HG02943 (cell line): Measurements from ENCODE around the gene VASP.

Experiments used
- ATAC-seq: cut with Tn5 transposase; IDR thresholded peaks from one replicate; pipeline ENCODE4 v1.9.1; 2021; ENCODE audit warnings: mild to moderate bottlenecking, low read depth, moderate library complexity; ENCODE audit not compliant: unreplicated experiment

VASP gene

DNA sequence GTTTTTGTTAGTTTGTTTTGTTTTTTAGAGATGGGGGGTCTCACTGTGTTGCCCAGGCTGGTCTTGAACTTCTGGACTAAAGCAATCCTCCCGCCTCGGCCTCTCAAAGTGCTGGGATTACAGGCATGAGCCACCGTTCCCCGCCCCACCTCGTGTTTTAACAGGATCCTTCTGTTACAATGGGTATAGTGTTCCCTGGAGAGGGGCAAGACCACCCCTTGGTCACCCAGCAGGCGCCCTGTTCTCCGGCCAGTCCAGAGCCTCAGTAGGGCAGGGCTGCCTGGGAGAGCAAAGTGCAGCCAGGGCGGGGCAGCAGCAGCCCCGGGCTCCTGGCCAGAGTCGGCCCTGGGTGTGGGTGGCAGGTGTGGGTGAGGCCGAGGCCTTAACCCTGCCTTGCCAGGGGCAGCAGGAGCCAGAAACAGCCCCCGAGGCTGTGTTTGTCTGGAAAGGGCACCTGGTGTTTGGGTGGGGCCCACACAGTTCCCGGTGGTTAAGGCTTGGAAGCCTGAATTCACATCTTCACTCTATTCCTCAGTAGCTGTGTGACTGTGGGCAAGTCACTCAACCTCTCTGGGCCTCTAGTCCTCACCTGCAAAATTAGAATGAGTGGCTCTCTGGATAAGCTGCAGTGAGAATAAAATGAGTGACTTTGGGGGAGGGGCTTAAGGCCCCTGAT, 7.2 kb downstream of the VASP start:
- no peak for ATAC-seq

DNA sequence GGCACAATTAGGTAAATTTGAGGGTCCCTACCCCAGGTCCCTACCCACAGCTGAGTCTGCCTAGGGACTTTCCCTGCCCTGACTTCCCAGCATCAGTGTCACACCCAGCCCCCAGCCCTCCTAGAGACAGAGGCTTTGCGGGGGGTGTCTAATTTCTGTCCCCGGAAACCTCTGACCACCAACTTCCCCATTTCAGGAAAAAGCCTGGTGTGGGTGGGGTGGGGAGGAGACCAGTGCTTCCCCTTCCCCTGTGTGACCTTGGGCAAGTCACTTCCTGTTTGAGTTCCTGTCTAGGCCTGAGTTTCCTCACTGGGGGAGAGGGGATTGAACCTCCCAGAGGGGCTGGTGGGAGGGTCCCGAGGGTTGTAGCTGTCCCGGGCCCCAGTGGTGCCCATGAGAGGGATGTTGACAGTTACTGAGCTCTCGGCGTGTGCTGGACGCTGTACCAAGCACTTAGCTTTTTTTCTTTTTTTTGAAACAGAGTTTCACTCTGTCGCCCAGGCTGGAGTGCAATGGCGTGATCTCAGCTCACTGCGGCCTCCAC, 7.9 kb downstream of the VASP start:
- no peak for ATAC-seq

DNA sequence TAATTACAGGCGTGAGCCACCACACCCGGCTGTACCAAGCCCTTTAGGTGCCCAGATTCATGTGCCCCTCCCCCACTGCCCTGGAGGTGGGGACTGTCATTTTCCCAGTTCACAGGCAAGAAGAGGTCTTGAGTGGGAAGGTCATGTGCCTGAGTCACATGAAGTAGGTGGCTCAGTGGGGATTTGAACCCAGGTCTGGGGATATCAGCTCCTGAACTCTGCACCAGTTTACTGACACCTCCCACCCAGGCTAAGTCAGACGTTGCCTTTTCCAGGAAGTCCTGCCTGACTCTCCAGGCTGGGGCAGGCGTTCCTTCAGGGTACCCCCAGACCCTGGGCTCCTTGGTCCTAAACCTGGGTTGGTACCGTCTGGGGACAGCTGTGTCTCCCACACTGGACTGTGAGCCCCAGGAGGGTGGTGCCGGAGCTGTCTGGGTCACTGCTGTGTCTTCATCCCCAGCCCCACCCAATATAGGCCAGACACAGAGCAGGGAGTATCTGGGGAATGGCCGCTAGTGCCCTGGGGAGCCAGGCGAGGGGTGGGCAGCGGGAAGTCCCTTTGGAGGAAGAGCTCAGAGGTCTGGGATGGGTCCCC, 8.6 kb downstream of the VASP start:
- no peak for ATAC-seq

GRCh38 chr19:45517238-45517637, 10.0 kb downstream of the VASP start:
- ATAC-seq: no peak

- no peak for ATAC-seq
These were observed 10.6 kb downstream of the VASP start for GRCh38 chr19:45517641-45518468.

- no peak for ATAC-seq
These were observed 11.2 kb downstream of the VASP start for GRCh38 chr19:45518469-45518826.

- no peak for ATAC-seq
These were observed 15.0 kb downstream of the VASP start for GRCh38 chr19:45522010-45522941.

GRCh38 chr19:45523642-45524256, 16.5 kb downstream of the VASP start:
- ATAC-seq: peak; percentile 66

GRCh38 chr19:45524575-45525129, 17.4 kb downstream of the VASP start:
- ATAC-seq: no peak

DNA sequence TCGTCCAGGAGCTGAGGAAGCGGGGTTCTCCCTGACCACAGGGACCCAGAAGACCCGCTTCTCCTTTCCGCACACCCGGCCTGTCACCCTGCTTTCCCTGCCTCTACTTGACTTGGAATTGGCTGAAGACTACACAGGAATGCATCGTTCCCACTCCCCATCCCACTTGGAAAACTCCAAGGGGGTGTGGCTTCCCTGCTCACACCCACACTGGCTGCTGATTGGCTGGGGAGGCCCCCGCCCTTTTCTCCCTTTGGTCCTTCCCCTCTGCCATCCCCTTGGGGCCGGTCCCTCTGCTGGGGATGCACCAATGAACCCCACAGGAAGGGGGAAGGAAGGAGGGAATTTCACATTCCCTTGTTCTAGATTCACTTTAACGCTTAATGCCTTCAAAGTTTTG, 18.9 kb downstream of the VASP start:
- no peak for ATAC-seq

DNA sequence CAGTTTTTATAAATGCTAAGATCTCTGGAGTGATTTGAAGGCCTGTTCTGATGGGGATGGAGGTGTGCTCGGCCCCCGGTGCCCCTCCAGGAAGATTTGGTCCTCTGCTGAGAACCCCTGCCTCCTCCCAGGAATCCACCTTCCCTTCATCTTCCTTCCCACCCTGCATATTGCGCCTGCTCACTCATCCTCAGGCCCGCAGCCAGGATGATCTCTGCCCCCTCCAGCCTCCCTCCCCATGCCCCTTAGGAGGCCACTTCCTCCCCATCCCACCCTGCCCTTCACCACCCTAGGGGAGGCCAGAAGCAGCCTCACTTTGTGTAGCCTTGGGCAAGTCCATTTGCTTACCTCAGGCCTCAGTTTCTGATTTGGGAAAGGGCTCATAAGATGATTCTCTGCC, 19.7 kb downstream of the VASP start:
- ATAC-seq: no peak

DNA sequence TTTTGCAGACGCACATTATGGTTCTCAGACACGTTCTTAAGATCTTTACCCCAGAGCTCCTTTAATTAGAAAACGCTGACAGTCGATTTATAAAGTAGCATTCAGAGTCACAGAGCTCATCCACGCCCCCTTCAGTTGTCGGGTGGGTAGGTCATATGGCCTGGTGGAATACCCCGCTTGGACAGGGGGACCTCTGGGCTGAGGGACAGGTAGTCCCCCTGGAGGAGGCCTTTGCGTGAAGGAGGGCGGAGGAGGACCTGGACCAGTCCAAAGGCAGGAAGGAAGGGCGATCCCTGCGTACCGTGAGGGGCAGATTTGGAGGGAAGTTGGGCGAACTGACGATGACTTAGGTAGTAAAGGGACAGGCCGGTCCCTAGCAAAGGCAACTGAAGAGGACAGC, 20.5 kb downstream of the VASP start:
- no peak for ATAC-seq

- ATAC-seq: no peak
These were observed 21.0 kb downstream of the VASP start for GRCh38 chr19:45528149-45528743.

GRCh38 chr19:45528744-45529419, 21.6 kb downstream of the VASP start:
- ATAC-seq: no peak

- ATAC-seq: no peak
These were observed 22.1 kb downstream of the VASP start for GRCh38 chr19:45529420-45529785.

- ATAC-seq: no peak
These were observed 24.1 kb downstream of the VASP start for GRCh38 chr19:45531349-45531748.

DNA sequence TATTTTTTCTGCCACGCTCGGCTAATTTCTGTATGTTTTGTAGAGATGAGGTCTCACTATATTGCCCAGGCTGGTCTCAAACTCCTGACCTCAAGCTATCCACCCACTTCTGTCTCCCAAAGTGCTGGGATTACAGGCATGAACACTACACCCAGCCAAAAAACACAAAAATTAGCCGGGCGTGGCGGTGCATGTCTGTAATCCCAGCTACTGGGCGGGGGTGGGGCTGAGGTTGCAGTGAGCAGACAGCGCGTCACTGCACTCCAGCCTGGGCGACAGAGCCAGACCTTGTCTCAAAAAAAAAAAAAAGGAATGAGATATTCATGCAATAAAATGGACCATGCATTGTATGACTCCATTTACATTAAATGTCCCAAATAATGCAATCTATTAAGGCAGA, 32.2 kb downstream of the VASP start:
- no peak for ATAC-seq

- ATAC-seq: no peak
These were observed 35.0 kb downstream of the VASP start for GRCh38 chr19:45542234-45542668.
